KOPT-K1 (cell line): ENCODE measurements around the gene TBX2.

Experiments
- H3K27ac ChIP-seq: fragments of 200-600 bp; sonication (generic); 2 replicates; pipeline ENCODE4 v1.5.1; 2016; ENCODE audit warnings: antibody characterized with exemption, mild to moderate bottlenecking, low read depth, low read length; ENCODE audit not compliant: poor library complexity, severe bottlenecking
- H3K36me3 ChIP-seq: fragments of 200-600 bp; sonication (generic); 2 replicates; pipeline ENCODE4 v1.5.1; 2017; ENCODE audit warnings: antibody characterized with exemption, mild to moderate bottlenecking, low read length, moderate library complexity; ENCODE audit not compliant: insufficient read depth
- H3K9me3 ChIP-seq: fragments of 200-600 bp; sonication (generic); 2 replicates; pipeline ENCODE4 v1.5.1; 2017; ENCODE audit warnings: antibody characterized with exemption, low read length, mild to moderate bottlenecking; ENCODE audit not compliant: insufficient read depth, poor library complexity, severe bottlenecking

TBX2 gene

DNA sequence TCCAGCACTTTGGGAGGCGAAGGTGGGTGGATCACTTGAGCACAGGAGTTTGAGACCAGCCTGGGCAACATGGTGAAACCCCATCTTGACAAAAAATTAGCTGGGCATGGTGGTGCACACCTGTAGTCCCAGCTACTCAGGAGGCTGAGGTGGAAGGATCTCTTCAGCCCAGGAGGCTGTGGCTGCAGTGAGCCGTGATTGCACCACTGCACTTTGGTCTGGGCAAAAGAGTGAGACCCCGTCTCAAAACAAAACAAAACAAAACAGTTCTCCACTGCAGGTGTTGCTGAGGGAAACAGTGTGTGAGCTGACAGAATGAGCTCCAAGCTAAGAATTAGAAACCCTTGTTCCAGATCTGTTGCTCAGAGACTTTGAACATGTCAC is 35.2 kb upstream of the TBX2 start:
- Histone ChIP-seq H3K9me3 (no peaks in the 10 kb centered on the region), H3K27ac (no peak overlapping the region), H3K36me3 (no peaks in the 10 kb centered on the region)

DNA sequence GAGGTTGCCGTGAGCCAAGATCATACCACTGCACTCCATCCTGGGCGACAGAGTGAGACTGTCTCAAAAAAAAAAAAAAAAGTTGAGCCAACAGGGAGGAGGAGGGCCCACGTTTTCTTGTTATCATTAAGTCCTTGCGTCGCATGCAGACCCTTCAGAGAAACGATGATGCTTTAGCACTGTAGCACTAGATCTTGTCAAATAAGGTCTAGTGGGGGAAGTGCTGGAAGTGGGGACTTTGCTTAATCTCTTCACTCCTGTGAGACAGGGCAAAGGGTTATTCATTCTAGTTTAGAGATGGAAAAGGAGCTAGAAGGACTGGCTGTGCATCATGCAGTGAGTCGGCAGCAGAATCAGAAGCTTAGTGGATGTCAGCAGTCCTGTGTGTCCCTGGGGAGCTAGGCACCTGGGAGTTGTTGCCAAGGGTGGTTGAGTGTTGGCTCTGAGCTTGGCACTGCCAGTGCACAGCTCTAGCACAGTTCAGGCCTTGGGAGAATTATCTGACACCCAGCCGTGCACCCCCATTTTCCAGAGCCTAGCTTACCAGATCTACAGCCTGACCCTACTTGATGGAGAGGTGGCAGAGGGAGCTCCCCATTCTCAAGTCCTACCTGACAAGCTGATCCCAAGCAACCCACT is 33.4 kb upstream of the TBX2 start:
- H3K27ac ChIP-seq = no peak overlapping the region
- H3K36me3 ChIP-seq = no peaks in the 10 kb centered on the region
- H3K9me3 ChIP-seq = no peaks in the 10 kb centered on the region

DNA sequence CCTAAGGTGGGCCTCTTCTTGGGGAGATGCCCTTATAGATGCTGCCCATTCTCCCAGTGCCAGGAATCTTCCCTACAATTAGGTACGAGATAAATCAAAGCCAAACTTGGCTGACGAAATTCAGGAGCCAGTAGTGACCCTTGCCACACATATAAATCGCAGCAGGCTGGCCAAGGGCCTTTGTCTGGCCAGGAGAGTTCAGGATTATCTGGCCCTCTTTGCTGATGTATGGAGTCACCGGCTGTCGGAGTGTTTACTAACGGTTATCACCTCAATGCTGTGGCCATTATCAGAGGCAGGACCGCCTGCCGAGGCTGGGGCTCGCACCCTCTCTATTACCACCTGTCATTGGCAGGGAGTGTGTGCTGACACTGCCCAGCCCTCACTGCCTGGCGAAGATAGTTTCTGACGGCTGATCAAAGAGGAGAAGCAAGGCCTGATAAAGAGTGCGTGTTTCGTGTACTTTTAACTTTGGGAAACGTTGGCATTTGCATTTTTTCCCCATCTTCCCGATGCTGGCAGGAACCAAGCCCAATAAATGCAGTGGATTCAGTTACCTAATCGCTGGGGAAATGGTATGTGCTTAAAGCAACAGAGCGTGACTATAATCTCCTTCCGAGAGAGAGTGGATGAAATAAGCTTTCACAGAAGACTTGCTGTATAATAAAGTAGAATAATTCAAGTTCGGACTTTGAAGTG is 32.8 kb upstream of the TBX2 start:
- Histone ChIP-seq H3K36me3 (no peaks in the 10 kb centered on the region), H3K27ac (no peak overlapping the region), H3K9me3 (no peaks in the 10 kb centered on the region)

DNA sequence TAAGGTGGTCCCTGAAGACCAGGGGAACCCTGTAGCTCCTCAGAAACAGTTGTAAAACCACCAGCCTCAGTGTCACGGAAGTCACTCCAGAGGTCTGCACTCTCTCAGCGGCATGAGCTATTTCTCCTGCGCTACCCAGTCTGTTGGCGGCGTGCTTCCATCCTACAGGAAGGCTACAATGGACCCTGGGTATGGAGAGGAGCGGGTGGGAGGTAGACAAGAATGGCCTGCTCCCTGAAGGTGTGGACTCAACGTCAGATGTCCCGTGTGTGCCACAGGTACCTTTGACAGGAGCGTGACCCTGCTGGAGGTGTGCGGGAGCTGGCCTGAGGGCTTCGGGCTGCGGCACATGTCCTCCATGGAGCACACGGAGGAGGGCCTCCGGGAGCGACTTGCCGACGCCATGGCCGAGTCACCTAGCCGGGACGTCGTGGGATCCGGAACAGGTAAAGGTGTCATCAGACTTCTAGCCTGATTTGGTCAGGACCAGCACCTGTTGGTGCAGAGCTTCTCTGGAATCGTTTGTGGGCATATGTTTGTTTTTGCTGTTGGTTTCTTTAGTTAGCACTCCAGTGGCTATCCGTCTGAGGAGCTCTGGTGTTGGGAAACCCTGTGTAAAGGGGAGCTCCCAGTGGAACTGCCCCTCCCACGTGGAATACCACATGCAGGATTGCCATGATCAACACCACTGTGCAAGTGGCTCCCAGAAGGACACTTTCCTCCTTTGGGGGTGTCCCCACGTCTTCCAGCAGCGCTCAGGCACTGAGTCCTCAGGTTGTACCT is 31.4 kb upstream of the TBX2 start:
- no peaks in the 10 kb centered on the region for H3K9me3 ChIP-seq
- no peak overlapping the region for H3K27ac ChIP-seq
- no peaks in the 10 kb centered on the region for H3K36me3 ChIP-seq

DNA sequence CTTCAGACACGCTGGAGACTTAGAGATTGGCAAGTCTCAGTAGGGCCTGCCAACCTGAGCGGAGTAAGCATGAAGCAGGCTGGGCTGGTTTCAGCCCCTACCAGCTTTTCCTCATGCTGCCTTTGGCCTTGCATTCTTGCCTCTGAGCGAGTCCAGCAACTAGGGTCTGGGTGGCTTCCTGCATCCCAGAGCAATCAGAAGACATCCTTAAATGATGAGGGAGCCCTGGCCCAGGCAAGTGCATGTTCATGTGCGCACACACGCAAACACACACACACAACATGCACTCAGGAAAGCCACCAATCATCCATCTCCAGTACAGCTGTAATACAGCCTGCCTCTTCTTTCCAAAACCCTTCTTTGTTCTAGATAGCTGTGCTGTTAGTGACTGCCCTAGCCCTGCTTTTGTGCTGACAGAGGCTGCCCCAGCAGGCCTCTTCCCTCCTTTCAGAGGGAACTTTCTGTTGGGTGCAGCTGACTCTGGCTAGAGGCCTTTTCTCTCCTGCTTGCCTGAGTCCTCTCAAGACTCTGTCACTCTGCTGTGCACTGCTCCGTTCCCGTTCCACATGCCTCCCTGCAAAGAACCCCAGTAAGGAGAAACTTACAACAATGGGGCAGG is 30.7 kb upstream of the TBX2 start:
- Histone ChIP-seq H3K9me3 (no peaks in the 10 kb centered on the region), H3K36me3 (no peaks in the 10 kb centered on the region), H3K27ac (no peak overlapping the region)

DNA sequence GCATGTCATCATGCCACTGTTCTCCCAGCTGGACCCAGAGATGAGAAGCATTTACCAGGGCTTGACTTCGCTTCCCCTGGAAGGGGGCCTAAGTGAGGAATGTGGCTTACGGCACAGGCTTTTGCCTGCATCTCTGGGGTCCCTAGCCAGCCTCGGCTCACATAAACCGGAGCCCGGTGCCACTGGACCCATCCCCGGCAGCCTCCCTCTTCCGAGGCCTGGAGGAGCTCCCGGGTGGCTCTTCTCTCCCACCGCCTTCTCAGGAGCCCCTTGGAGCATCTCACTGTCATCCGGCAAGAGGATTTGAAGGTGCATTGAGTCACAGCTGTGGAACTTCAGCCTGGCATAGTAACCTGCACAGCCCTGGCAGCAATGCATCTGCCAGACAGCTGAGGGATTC is 29.9 kb upstream of the TBX2 start:
- Histone ChIP-seq H3K9me3 (no peaks in the 10 kb centered on the region), H3K36me3 (no peaks in the 10 kb centered on the region), H3K27ac (no peak overlapping the region)

DNA sequence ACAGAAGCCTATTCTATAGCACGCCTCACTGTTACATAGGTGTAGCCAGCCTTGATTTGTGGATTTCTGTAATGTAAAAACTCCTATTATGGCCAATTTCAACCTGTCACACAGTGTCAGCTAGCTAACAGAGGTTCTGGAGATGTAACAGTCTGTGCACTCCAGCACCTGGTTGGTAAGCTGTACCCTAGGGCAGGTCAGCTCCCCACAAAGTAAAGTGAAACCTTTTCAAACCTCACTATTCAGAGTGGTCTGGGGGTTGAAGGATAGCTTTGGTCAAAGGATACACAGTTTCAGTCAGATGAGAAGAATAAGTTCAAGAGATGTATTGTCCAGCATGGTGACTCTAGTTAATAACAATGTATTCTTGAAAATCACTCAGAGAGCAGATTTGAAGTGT is 28.5 kb upstream of the TBX2 start:
- H3K36me3 ChIP-seq = no peaks in the 10 kb centered on the region
- H3K9me3 ChIP-seq = no peaks in the 10 kb centered on the region
- no peak overlapping the region for H3K27ac ChIP-seq

DNA sequence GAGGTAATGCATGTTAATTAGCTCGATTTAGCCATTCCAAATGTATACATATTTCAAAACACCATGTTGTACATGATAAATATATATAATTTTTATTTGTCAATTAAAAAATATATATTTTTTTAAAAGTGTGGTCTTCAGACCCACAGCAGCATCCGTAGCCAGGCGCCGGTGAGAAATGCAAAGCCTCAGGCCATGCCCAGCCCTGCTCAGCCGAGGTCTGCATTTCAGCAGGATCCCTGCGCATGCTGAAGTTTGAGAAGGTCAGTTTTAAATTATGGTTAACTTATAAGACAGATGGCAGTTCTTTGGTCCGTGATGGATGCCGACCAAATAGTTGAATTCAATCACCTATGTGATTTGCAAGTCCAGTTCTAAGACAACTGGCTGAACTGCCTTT is 28.0 kb upstream of the TBX2 start:
- H3K27ac ChIP-seq = no peak overlapping the region
- H3K9me3 ChIP-seq = no peaks in the 10 kb centered on the region
- no peaks in the 10 kb centered on the region for H3K36me3 ChIP-seq

DNA sequence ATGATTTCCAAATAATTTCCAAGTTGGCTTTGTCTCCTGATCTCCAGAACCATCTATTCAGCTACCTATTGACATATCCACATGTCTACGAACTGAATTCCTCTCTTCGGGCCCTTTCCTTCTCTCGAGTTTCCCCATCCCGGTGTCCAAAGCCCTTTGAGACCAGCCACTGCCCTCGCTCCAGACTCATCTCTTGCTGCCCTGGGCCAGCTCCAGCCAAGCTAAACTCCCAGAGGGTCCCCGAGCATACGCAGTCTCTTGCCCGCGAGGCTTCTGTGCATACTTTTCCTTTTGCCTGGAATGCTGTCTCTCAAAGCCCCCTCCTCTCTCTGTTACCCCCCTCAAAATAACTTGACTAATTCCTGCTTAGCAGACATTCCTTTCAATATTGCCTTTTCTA is 27.2 kb upstream of the TBX2 start:
- H3K27ac ChIP-seq = no peak overlapping the region
- H3K9me3 ChIP-seq = no peaks in the 10 kb centered on the region
- H3K36me3 ChIP-seq = no peaks in the 10 kb centered on the region

DNA sequence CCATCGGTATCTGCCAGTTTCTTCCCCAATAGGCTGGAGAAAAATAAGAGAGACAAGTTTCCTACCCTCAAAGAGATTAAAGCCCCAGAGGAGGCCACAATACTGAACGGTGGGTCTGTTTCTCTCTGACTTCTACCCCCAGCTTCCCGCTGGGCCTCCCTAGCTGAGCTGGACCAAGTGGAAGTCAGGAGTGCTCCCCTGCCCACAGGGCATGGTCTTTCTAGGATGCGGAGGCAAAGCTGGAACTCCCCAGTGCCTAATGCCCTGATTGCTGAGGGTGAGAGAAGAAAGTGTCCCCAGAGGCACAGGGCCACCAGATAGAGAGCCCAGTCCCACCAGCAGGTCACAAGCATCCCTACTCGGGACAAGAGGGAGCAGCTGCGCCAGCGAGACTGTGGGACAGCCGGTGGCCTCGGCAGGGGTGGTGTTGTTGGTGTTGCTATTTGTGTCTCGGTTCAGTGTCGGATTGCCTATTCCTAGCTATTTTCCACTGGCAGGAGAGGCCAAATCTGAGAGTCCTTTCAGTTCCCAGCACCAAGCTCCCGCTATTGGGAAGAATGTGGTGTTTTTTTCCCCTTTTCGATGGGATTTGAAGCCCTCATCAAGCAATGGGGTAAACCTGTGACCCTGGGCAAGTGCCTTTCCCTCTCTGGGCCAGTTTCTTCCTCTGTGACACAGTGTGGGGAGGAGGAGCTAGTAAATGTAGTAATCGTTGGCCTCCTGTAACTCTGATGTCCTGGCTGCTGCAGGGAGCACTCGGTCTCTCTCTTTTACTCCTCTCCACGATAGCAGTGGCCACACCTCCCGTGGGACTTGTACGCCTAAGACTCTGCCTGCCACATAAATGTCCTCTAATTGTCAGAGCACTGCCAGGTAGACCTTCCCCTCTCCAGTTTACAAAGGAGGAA is 22.5 kb upstream of the TBX2 start:
- no peaks in the 10 kb centered on the region for H3K36me3 ChIP-seq
- H3K9me3 ChIP-seq = no peaks in the 10 kb centered on the region
- no peak overlapping the region for H3K27ac ChIP-seq

DNA sequence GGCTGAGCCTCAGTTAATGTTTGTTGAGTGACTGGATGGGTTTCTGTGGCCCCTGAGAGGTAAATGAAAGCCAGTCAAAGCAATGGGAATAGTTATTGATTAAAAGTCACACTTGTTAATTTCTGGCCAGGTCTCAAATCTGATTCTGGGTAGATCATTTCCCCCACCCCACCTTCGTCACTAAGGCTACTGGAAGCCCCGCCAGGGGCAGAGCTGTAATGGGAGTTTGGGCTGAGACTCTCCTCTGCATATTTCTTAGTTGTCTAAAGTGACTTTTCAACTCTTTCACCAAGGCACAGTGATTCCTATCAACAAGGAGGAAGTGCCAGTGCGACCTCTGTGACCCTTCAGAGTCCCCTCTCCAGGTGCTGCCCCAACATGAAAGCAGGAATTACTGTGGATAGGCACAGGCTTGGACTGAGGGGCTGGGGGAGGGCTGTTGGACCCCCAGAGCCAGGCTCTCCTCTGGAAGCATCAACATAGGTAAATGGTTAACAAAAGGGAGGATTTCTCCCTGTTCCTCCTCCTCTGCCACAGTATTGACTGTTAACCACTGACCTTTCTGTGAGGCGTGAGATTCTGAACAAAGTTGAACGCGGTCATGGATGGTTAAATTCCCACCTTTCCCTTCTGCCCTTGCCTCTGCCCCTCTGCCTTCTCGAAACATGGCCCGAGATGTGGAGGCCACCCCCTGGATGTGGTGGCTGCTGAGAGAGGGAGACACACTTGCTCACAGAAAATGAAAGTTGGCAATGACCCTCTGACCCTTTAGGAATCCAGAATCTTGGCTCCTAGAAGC is 20.8 kb upstream of the TBX2 start:
- Histone ChIP-seq H3K9me3 (no peaks in the 10 kb centered on the region), H3K36me3 (no peaks in the 10 kb centered on the region), H3K27ac (no peak overlapping the region)

DNA sequence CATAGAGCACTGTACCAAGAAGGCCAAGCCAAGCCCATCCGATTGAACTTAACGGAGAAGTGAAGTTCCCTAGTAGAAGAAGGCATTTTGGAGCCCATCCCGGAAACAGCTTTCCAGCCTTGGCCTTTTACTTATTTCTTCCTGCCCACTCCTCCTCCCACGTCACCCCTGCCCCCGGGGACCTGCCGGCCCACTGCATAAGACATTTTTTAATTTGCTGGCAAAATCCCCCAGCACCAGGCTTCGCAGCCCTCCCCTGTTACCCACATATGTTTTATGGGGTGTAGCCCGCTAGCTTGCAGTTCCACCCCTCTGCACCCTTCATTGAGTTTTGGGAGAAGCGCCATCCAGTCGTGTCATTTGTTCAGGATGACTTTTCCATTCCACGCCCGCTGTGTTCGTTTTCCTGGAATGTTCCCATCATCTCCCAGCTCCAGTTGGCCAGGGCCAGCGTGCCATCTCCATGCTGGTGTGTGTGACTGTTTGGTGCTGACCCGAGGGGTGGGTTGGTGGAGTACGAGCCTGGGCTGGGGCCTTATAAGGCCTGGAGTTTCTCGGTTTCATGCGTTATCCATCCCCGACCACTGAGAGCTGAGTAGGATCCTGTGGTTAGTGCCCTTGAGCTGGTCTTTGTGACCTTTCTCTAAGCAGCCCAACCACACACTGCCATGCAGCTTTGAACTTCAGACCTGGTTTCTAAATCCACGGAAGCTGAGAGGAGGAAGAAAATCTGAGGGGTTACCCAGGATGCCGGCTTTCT is 20.0 kb upstream of the TBX2 start:
- H3K36me3 ChIP-seq = no peaks in the 10 kb centered on the region
- no peaks in the 10 kb centered on the region for H3K9me3 ChIP-seq
- no peak overlapping the region for H3K27ac ChIP-seq

DNA sequence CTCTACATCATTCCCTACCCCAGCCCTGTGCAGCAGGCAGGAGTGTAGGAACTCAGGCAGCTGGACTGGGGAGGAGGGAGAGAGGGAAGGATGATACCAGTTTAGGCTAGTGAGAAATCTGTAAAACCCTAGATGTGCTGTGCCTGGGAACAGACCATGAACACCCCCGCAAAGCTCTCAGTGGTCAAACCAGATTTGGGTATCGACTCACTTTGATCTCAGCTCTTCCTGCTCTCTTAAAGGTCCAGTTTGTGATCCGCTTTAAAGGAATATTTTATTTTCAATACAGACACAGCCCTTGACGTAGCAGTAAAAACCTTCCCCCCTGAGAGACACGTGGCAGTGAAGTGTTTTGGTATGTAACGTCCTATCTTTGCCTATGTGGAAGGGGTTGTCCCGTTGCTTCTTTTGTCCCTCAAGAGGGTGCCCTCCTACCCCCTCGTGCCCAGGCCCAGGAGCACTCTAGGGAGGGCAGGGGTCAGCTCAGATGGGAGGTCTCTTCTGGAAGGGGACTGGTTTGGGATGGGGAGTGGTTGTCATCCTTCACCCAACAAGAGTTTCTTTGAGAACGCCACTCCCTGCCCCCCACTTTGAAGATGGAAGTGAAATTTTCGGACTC is 19.3 kb upstream of the TBX2 start:
- no peaks in the 10 kb centered on the region for H3K36me3 ChIP-seq
- H3K9me3 ChIP-seq = no peaks in the 10 kb centered on the region
- H3K27ac ChIP-seq = no peak overlapping the region
